Endometrial microvascular endothelial cells (primary cell): ENCODE results near the gene TPGS1. TPM values are rescaled to one million over a fixed set of nuclear protein-coding genes. Genes with fewer than 3 reads are reported as not detected.
"Not testable (repeated sequence)": the region's sequence is repeated elsewhere in the genome, so short reads cannot be mapped to it uniquely, and the experiment has no call there.

Experiments used
- in situ Hi-C: cut with HindIII; loops from 2 replicates; pipeline ENCODE4 v1.10.0; 2017; ENCODE audit warnings: low sequenced_read_pairs, low pct_unique_long_range_greater_than_20kb; ENCODE audit errors: inconsistent ontology term
- total RNA-seq: library from RNA; depleted of rRNA; stranded (reverse); fragments of >200 nt; gene quantifications from one replicate; pipeline ENCODE4 v1.2.3, GENCODE V29; 2015; ENCODE audit errors: inconsistent ontology term

TPGS1 gene
- total RNA-seq, 1 donor from 2014 or later, result 17.6 TPM

DNA sequence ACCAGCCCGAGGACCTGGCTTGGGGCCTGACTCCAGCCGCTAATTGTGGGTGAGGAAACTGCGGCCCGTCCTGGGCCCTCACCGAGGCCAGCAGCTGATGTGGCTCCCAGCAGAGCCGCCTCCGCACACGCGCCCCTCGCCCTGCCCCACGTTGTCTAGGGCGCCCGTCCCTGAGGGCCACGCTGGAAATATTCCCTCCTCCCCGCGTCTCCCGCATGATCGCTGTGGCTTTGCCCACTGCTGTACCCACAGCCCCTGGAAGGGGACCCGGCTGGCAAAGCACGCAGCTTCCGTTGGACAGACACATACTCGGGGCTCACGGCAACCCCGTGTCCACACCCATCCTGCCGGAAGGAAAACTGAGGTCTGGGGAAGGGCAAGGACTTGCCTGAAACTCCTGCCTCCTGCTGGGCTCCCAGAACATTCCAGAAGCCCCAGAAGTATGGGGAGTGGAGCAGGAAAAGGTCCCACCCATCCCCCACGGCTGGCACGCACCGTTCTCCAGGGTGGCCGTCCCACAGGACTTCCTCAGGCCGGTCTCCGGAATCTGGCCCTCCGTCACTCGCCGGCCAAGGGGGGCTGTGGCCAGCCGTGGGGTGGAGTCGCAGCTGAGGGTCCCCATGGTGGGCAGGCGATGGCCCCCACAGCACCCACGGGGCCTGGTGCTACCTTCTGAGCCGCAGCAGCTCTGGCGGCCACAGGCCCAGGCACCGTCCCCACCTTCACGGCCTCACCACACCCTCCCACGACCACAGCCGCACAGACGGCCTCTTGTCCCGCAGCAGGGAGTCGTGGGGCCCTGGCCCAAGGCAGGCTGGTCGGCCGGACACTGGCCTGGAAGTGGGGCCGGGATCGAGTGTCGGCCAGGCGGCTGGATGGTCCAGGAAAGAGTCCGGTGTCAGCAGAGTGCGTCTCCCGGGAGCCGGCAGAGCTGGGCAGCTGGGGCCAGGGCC, 32.9 kb upstream of the TPGS1 start:
- in situ Hi-C loops, result no loop called here

- in situ Hi-C loops, result no loop called here
These were observed 31.9 kb upstream of the TPGS1 start for GRCh38 chr19:475360-475759.

GRCh38 chr19:478236-478903, 28.9 kb upstream of the TPGS1 start:
- in situ Hi-C loops, result no loop called here

DNA sequence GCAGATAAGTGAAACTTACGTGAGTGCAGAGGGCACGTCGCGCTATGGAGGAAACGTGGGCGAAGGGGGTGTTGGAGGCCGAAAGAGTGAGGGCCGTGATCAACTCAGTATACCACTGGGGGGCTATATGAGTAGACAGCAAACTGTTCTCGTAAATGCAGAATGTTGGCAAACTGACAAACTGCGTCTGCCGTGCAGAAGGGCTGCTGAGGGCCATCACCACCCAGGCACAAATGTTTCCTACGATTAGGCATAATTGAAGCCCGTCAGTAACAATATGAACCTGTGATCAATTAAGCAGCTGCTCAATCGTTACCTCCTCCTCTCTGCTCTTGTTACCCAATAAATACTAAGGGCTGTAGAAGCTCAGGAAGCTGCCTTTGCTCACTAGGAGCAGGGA, 28.3 kb upstream of the TPGS1 start:
- in situ Hi-C loops, result no loop called here

DNA sequence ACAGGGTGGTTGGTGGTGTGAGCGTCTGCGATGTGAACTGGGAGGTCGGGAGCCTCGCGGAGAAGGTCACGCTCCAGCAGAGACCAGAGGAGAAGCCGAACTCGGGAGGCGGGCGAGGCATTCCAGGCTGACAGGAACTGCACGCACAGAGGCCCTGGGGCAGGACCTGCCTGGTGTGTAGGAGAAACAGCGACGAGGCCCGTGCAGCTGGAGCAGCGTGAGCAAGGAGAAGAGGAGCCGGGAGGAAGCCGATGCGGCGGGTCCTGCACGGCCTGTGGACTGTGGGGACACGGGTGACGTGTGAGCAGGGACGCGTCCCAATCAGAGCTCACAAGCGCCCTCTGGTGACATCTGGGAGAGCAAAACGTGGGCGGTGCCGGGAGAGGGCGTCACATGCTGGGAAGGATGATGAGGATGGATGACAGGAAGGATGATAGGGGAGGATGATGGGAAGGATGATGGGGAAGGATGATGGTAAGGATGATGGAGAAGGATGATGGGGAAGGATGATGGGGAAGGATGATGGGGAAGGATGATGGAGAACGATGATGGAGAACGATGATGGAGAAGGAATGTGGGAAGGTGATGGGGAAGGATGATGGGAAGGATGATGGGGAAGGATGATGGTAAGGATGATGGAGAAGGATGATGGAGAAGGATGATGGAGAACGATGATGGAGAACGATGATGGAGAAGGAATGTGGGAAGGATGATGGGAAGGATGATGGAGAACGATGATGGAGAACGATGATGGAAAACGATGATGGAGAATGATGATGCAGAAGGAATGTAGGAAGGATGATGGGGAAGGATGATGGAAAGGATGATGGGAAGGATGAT, 27.1 kb upstream of the TPGS1 start:
- in situ Hi-C loops, result no loop called here

DNA sequence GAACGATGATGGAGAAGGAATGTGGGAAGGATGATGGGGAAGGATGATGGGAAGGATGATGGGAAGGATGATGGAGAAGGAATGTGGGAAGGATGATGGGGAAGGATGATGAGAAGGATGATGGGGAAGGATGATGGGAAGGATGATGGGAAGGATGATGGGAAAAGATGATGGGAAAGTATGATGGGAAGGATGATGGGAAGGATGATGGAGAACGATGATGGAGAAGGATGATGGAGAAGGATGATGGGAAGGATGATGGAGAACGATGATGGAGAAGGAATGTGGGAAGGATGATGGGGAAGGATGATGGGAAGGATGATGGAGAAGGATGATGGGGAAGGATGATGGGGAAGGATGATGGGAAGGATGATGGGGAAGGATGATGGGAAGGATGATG, 26.2 kb upstream of the TPGS1 start:
- in situ Hi-C loops, result not testable (repeated sequence)

DNA sequence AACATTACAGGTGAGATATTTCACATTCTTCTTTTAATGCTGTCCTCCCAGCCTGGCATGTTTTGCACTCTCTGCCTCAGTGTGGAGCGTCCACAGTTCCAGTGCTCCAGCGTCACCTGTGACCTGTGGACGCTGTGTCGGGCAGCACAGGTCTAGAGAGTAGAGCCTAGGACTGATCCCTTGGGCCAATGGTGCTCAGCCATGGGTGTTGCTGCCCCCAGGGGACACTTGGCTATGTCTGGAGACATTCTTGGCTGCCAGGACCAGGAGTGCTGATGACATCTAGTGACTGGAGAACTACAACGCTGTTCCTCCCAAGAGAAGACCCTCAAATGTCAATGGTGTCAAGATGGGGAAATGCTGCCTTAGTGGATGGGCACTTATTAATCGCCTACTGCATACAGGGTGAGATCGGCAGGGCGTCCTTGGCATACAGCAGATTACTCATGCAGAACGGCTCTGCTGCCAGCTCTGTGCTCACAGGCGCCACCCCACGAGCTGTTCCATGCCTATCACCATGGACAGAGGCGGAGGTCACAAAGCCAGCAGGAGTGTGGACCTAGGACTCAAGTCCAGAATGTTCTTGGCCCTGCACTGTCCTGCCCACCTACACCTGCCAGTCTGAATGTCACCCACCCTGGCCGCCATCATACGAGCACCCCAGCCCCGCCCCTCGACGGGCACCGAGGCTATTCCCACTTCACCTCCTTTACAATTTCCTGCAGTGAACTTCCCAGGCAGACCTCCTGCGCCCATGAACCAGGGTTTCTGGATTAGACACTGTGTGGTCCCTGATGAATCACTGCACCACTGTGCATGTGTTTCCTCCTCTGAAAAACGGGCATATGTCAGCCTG, 24.9 kb upstream of the TPGS1 start:
- in situ Hi-C loops, result no loop called here

- in situ Hi-C loops, result no loop called here
These were observed 23.8 kb upstream of the TPGS1 start for GRCh38 chr19:483332-484072.

GRCh38 chr19:484494-484893, 22.8 kb upstream of the TPGS1 start:
- in situ Hi-C loops, result no loop called here

DNA sequence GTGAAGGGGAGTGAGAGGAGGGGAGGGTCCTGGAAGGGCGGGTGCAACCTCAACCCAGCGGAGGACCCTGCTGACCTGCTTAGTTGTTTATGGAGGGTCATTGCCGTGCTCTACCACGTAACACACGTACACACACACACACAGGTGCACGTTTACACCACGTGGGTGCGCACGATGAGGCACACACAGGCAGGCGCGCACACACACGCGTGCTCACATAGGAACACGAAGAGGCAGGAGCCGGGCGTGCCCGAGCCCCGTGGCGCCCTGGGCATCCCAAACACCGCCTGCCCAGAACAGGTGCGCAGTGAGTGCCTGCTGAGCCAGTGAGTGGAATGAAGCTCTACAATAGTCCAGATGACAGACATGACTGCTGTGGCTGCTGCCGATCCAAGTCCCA, 22.2 kb upstream of the TPGS1 start:
- in situ Hi-C loops, result no loop called here

- in situ Hi-C loops, result no loop called here
These were observed 21.6 kb upstream of the TPGS1 start for GRCh38 chr19:485583-486236.

DNA sequence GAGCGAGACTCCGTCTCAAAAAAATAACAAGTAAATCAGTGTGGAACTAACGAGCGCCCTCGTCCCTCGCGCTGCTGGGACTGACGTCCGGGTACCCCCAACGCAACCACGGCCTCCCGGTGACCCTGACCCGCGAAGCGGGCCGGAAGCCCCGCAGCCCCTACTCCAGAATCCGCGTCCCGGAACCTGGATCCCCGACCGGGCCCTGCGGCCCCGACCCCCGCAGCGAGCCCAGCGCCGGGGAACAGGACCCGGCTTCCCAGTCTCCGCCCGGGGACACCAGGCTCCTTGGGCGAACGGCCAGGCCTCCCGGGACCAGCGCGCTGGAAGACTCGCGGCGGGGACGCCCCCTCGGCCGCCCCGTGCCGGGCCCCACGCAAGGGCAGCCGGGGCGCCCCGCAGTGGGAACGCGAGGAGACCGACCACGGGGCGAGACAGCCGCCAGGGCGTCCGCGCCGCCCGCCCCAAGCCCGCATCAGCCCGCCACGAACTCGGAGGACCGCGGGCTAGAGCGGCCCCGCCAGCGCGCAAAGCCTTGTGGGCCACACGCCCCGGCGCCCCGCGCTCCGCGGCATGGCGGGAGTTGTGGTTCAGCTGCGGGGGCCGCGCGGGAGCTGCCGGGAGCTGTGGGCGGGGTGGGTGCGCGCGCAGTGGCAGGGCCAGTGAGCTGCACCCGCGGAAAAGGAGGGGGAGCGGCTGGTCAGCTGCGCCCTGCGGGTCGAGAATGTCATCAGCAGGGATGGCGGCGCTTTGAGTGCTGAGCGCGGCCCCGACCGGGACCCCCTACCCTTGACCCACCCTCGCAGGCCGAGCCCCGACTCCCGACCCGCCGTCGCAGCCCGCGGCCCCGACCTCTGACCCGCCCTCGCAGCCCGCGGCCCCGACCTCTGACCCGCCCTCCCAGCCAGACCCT, 18.5 kb upstream of the TPGS1 start:
- in situ Hi-C loops, result no loop called here

DNA sequence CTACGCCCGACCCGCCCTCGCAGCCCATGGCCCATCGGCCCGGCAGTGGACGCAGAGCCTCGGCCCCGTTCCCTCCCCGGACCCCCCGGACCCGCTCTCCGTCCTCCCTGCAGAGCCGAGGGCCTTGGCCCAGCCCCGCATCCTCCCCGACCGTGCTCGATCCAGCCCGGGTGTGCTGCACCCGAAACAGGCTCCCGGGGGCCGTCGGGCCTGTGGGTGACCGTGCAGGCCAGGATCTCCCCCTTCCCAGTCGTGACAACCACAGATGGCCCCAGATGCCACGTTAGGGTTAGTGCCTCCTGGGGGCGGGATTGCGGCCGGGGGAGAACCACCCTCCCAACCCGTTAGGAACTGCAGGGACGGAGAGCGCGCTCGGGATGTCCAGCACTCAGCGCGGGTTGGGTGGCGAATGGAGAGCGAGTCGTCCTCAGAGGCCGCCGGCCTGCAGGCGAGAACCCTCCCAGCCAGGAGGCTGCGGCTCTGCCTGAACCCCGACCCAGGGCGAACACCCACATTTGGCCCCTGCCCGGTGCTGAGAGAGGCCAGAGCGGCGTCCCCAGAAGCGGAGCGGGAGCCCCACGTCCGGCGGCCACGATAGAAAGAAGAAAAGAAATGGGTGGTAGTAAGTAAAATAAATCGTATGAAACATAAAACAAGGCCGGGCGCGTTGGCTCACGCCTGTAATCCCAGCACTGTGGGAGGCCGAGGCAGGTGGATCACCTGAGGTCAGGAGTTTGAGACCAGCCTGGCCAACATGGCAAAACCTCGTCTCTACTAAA, 17.7 kb upstream of the TPGS1 start:
- in situ Hi-C loops, result no loop called here

DNA sequence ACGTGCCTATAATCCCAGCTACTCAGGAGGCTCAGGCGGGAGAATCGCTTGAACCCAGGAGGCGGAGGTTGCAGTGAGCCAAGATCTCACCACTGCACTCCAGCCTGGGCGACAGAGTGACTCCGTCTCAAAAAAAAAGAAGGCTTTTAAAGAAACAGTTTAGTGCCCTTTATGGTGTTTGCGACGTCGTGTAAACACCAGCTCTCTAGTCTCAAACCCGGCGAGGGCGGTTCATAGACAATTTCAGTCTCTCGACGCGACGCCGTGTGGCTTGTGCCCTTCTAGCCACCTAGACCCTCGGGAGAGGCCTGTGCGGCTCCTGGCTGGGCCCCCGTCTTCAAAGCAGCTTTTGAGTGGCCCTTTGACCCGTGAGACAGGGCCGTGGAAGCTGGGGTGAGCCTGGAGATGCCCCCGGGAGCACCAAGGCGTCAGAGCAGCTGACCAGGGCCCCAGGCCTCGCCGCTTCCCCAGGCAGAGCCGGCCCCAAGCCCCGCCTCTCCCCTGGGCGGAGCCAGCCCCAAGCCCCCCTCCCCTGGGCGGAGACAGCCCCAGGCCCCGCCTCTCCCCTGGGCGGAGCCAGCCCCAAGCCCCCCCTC, 16.1 kb upstream of the TPGS1 start:
- in situ Hi-C loops, result no loop called here

- in situ Hi-C loops, result no loop called here
These were observed 15.2 kb upstream of the TPGS1 start for GRCh38 chr19:492091-492531.
